ENCODE data around the gene APCDD1.
A peak's percentile ranks its signal among the peaks of the same experiment; 100 is the strongest.

The APCDD1 gene

DNA sequence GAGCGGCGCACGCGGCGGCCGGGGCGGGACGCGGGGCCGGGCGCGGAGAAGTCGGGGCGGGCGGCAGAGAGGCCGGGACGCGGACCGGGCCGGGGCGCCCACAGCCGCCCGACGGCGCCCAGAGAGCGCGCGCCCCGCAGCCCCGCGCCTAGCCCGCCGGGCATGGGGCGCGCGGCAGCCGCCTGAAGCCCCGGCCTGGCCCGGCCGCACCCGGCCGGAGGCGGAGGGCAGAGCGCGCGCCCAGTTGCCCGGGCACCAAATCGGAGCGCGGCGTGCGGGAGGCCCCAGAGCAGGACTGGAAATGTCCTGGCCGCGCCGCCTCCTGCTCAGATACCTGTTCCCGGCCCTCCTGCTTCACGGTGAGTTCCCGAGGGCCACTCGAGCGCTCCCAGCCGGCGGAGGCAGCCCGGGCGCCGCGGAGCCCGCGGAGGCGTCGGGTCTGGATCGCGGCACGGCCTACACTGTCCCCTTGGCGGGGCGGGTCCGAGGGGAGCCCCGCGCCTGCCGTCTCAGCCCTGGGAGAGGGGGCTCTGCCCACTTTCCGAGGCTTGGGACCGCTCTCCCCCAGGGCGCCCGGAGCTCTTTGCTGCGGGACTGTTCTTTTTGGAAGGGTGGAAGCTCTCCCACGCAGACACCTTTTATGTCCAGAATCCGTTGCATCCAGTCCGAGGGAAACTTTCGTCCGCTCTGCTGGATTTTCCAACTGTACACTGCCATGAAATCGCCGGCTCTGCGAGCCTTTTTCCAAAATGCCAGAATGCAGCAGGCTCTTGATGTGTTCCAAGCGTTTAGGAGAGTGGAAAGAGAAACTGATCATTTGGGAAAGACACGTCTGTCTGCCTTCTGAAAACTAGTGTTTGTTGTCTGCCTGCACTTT is 484 bp downstream of the APCDD1 start:
- no peaks in the 10 kb centered on the region for H3K79me2 ChIP-seq
- TF ChIP-seq, protein P1, sequence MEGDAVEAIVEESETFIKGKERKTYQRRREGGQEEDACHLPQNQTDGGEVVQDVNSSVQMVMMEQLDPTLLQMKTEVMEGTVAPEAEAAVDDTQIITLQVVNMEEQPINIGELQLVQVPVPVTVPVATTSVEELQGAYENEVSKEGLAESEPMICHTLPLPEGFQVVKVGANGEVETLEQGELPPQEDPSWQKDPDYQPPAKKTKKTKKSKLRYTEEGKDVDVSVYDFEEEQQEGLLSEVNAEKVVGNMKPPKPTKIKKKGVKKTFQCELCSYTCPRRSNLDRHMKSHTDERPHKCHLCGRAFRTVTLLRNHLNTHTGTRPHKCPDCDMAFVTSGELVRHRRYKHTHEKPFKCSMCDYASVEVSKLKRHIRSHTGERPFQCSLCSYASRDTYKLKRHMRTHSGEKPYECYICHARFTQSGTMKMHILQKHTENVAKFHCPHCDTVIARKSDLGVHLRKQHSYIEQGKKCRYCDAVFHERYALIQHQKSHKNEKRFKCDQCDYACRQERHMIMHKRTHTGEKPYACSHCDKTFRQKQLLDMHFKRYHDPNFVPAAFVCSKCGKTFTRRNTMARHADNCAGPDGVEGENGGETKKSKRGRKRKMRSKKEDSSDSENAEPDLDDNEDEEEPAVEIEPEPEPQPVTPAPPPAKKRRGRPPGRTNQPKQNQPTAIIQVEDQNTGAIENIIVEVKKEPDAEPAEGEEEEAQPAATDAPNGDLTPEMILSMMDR (IDR thresholded peaks at IDR 0.05) = no peak
- no peaks in the 10 kb centered on the region for H3K9me3 ChIP-seq (ENCODE audit: control insufficient read depth, low read length)
- no peak overlapping the region for H3K9ac ChIP-seq
- no peak overlapping the region for H3K27ac ChIP-seq
- no peaks in the 10 kb centered on the region for H3K36me3 ChIP-seq (ENCODE audit: control insufficient read depth, insufficient read depth, low read length)
- H3K27me3 ChIP-seq (ENCODE audit: control insufficient read depth, insufficient read depth, low read length) = no peaks in the 10 kb centered on the region
- H3K4me2 ChIP-seq (ENCODE audit: low read length) = peak overlapping the region; percentile 59
- peak overlapping the region; percentile 55 for H3K4me3 ChIP-seq (ENCODE audit: low read depth, low read length)
- H2AFZ ChIP-seq = peak overlapping the region; percentile 89
- peaks cover 3% of the 10 kb centered on the region for H3K4me1 ChIP-seq

DNA sequence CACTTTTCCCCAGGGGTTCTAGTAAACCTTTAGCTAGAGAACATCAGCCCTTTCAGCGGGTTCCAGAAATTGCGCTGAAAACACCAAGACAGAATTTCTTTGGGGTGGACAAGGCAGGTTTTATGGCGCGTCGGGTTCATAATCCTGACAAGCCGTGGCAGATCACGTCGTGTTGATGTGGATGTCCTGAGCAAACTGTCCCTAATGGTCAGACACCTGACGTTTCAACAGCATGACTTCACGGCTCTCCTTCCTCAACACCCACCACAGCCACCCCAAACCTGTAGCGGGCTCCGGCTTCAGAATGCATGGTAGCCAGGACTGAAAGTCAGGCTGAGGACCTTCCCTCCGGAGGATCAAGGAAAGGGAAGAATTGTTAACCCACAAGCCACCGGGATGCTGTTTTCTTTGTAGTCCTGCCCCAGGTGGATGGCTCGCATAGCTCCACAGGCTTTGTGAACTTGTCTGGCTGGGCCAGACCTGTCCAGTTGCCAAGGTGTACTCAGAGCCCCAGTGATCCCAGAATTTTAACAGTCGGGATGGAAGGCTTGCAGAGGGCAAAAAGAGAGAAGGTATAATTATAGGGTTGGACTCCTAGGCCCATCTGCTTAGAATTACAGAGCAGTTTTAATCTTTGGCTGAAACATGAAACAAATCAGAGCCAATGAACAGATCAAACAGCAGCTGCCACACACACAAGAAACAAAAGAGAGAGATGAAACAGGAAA is 1.5 kb downstream of the APCDD1 start:
- Histone ChIP-seq H3K9ac (no peak overlapping the region), H3K4me2 (ENCODE audit: low read length) (peak overlapping the region; percentile 59)

DNA sequence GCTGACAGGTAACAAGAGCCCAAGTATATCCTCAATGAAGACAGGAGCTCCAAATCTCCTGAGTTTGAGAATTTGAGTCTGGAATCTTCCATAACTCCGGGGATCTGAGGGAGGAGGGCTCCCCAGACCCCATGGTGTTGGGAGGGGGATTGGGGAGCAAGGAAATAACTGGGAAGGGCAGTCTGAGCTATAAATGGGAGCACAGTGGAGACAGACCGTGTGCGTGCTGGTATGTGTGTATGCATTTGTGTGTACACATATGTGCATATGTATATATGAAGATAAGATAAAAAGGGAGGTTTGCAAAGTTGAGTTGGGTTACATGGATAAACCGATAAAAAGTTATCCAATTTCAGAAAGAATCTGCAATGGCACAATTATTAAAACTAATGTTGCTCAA is 2.3 kb downstream of the APCDD1 start:
- Histone ChIP-seq H3K9me3 (ENCODE audit: control insufficient read depth, low read length) (no peaks in the 10 kb centered on the region), H3K27ac (no peak overlapping the region), H3K9ac (no peak overlapping the region), H3K4me3 (ENCODE audit: low read depth, low read length) (no peak overlapping the region), H3K79me2 (no peaks in the 10 kb centered on the region), H3K36me3 (ENCODE audit: control insufficient read depth, insufficient read depth, low read length) (no peaks in the 10 kb centered on the region), H2AFZ (no peak overlapping the region), H3K27me3 (ENCODE audit: control insufficient read depth, insufficient read depth, low read length) (no peaks in the 10 kb centered on the region), H3K4me2 (ENCODE audit: low read length) (no peak overlapping the region), H3K4me1 (peaks cover 3% of the 10 kb centered on the region)
- TF ChIP-seq, protein P1 (IDR thresholded peaks at IDR 0.05) = no peak

More for the DNA sequence above, 1.5 kb downstream of the APCDD1 start:
- Histone ChIP-seq H3K27ac (no peak overlapping the region), H2AFZ (peak overlapping the region; percentile 89), H3K79me2 (no peaks in the 10 kb centered on the region), H3K4me3 (ENCODE audit: low read depth, low read length) (peak overlapping the region; percentile 55), H3K4me1 (peaks cover 3% of the 10 kb centered on the region), H3K9me3 (ENCODE audit: control insufficient read depth, low read length) (no peaks in the 10 kb centered on the region), H3K27me3 (ENCODE audit: control insufficient read depth, insufficient read depth, low read length) (no peaks in the 10 kb centered on the region), H3K36me3 (ENCODE audit: control insufficient read depth, insufficient read depth, low read length) (no peaks in the 10 kb centered on the region)
- TF ChIP-seq, protein P1 (IDR thresholded peaks at IDR 0.05) = no peak

DNA sequence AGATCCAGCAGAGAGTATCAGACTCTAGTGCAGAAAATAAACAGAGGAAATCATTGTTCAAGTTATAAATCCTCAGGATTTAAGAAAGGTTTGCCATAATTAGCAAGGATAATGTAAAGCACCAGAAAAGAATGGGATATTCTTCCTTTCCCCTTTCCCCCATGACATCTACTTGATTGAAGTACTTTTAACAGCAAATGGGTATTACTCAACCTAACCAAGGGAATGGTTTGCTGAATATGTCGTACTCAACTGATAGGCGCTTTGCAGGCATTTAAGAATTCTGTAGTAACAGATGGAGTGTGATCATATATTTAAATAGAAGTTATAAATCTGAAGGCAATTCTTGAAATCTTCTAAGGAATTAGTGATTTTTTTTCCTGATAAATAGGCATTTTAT is 2.7 kb downstream of the APCDD1 start:
- H3K27ac ChIP-seq = no peak overlapping the region
- H3K9me3 ChIP-seq (ENCODE audit: control insufficient read depth, low read length) = no peaks in the 10 kb centered on the region
- H2AFZ ChIP-seq = no peak overlapping the region
- H3K4me1 ChIP-seq = peaks cover 3% of the 10 kb centered on the region
- no peaks in the 10 kb centered on the region for H3K79me2 ChIP-seq
- TF ChIP-seq, protein P1 (IDR thresholded peaks at IDR 0.05) = no peak
- H3K9ac ChIP-seq = no peak overlapping the region
- H3K4me2 ChIP-seq (ENCODE audit: low read length) = no peak overlapping the region
- no peaks in the 10 kb centered on the region for H3K27me3 ChIP-seq (ENCODE audit: control insufficient read depth, insufficient read depth, low read length)
- no peaks in the 10 kb centered on the region for H3K36me3 ChIP-seq (ENCODE audit: control insufficient read depth, insufficient read depth, low read length)
- H3K4me3 ChIP-seq (ENCODE audit: low read depth, low read length) = no peak overlapping the region
